Fibroblast of mammary gland (primary cell): ENCODE data around the gene SIM1.

ENCODE experiments used
- DNase-seq: peaks from one replicate; pipeline ENCODE4 v3.0.0-alpha.2; 2010; ENCODE audit warnings: low read depth
- H3K4me3 ChIP-seq: 2 replicates; pipeline ENCODE4 v1.5.1; 2011; ENCODE audit warnings: low read depth, mild to moderate bottlenecking, low read length, moderate library complexity; ENCODE audit not compliant: control insufficient read depth
- CTCF ChIP-seq: conservative IDR thresholded peaks from 2 replicates; pipeline ENCODE4 v1.5.1; 2011; ENCODE audit warnings: low read depth, low read length, inconsistent platforms; ENCODE audit not compliant: control insufficient read depth, insufficient read depth

SIM1 gene

GRCh38 chr6:100393493-100393892 is 71.2 kb downstream of the SIM1 start:
- DNase-seq = no peak
- TF ChIP-seq CTCF = no peak
- no peak overlapping the region for H3K4me3 ChIP-seq

GRCh38 chr6:100392423-100392822 is 72.3 kb downstream of the SIM1 start:
- no peak for DNase-seq
- no peak for TF ChIP-seq CTCF

GRCh38 chr6:100388868-100389519 is 75.7 kb downstream of the SIM1 start:
- DNase-seq = no peak
- no peak overlapping the region for H3K4me3 ChIP-seq
- no peak for TF ChIP-seq CTCF

More at GRCh38 chr6:100392423-100392822, 72.3 kb downstream of the SIM1 start:
- H3K4me3 ChIP-seq = no peak overlapping the region

- DNase-seq = peak; percentile 28
- H3K4me3 ChIP-seq = no peak overlapping the region
- no peak for TF ChIP-seq CTCF
Observed at GRCh38 chr6:100382767-100383195, 81.9 kb downstream of the SIM1 start.

GRCh38 chr6:100382031-100382430 is 82.7 kb downstream of the SIM1 start:
- DNase-seq = peak; percentile 16

GRCh38 chr6:100381111-100381510 is 83.6 kb downstream of the SIM1 start:
- DNase-seq = peak; percentile 47
- no peak overlapping the region for H3K4me3 ChIP-seq
- no peak for TF ChIP-seq CTCF

More at GRCh38 chr6:100382031-100382430, 82.7 kb downstream of the SIM1 start:
- TF ChIP-seq CTCF = no peak
- H3K4me3 ChIP-seq = no peak overlapping the region
